Measurements from ENCODE around the gene KIAA1217.

- TF ChIP-seq RFX5 (IDR thresholded peaks at IDR 0.05; ENCODE audit: low read depth, low read length) (no peak), FOS (IDR thresholded peaks at IDR 0.05; ENCODE audit: low read depth, low read length) (no peak), USF2 (IDR thresholded peaks at IDR 0.05; ENCODE audit: low read depth, low read length) (no peak), POLR2A (IDR thresholded peaks at IDR 0.05; ENCODE audit: low read depth, low read length) (no peak), SMC3 (IDR thresholded peaks at IDR 0.05; ENCODE audit: low read depth, low read length) (no peak)
- TF ChIP-seq, protein P1, sequence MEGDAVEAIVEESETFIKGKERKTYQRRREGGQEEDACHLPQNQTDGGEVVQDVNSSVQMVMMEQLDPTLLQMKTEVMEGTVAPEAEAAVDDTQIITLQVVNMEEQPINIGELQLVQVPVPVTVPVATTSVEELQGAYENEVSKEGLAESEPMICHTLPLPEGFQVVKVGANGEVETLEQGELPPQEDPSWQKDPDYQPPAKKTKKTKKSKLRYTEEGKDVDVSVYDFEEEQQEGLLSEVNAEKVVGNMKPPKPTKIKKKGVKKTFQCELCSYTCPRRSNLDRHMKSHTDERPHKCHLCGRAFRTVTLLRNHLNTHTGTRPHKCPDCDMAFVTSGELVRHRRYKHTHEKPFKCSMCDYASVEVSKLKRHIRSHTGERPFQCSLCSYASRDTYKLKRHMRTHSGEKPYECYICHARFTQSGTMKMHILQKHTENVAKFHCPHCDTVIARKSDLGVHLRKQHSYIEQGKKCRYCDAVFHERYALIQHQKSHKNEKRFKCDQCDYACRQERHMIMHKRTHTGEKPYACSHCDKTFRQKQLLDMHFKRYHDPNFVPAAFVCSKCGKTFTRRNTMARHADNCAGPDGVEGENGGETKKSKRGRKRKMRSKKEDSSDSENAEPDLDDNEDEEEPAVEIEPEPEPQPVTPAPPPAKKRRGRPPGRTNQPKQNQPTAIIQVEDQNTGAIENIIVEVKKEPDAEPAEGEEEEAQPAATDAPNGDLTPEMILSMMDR (conservative IDR thresholded peaks at IDR 0.05; ENCODE audit: low read depth, low read length), result no peak
Measured at GRCh38 chr10:24579448-24579847, 370.5 kb downstream of the KIAA1217 start.
